ENCODE results near the gene NPW. TPM values are rescaled to one million over a fixed set of nuclear protein-coding genes. Genes with fewer than 3 reads are reported as not detected.
A peak's percentile ranks its signal among the peaks of the same experiment; 100 is the strongest.

The NPW gene
- total RNA-seq, 1 experiment from 2014 or later: 7.1 TPM

GRCh38 chr16:1989209-1990100 lies 30.1 kb upstream of the NPW start, which contains the start of gene SYNGR3:
Gene SYNGR3 (plus strand): TSS chr16:1989970. CDS start chr16:1990103, 133 bp downstream.
- Histone ChIP-seq H3K23me2 (ENCODE audit: insufficient read length, low read depth, low read length, poor library complexity, severe bottlenecking) (peaks cover 25% of the 10 kb centered on the region), H3K9me3 (ENCODE audit: control insufficient read depth, low read depth, low read length) (no peaks in the 10 kb centered on the region), H3K56ac (ENCODE audit: insufficient read length, low read depth, low read length) (no peak within 1 kb of the TSS), H3K79me2 (ENCODE audit: insufficient read depth, low read length) (no peaks in the 10 kb centered on the region; the same call in 1 of the 2 replicates), H3K4me1 (ENCODE audit: insufficient read depth, low read length) (no peaks in the 10 kb centered on the region; the same call in 1 of the 2 replicates), H2BK5ac (ENCODE audit: insufficient read length, low read length) (no peak within 1 kb of the TSS), H3K4ac (ENCODE audit: low read depth, low read length) (no peak within 1 kb of the TSS), H4K8ac (replicated peaks; ENCODE audit: insufficient read length, low read depth, low read length) (no peak within 1 kb of the TSS), H3K4me2 (ENCODE audit: insufficient read depth, insufficient read length, low read length) (peak within 1 kb of the TSS; percentile 53), H2BK120ac (ENCODE audit: low read depth, low read length, poor library complexity, severe bottlenecking) (no peak within 1 kb of the TSS), H4K5ac (ENCODE audit: insufficient read length, low read depth, low read length) (no peak within 1 kb of the TSS), H3K27me3 (ENCODE audit: insufficient read depth, low read length) (peaks cover 15% of the 10 kb centered on the region; the same call in 1 of the 2 replicates), H3T11ph (ENCODE audit: low read length) (no peak within 1 kb of the TSS), H2AK5ac (ENCODE audit: insufficient read length, low read length) (no peak within 1 kb of the TSS), H2BK12ac (ENCODE audit: insufficient read length, low read depth, low read length) (no peak within 1 kb of the TSS), H2AFZ (ENCODE audit: low read length) (no peak within 1 kb of the TSS), H3K14ac (ENCODE audit: insufficient read depth, low read length) (peak within 1 kb of the TSS; percentile 70), H2BK20ac (ENCODE audit: low read depth, low read length, poor library complexity, severe bottlenecking) (no peak within 1 kb of the TSS), H3K9ac (ENCODE audit: extremely low read depth, insufficient read length, low read length) (no peak within 1 kb of the TSS), H4K91ac (ENCODE audit: insufficient read length, low read depth, low read length) (no peak within 1 kb of the TSS), H3K18ac (ENCODE audit: insufficient read length, low read depth, low read length) (no peak within 1 kb of the TSS), H4K20me1 (ENCODE audit: control insufficient read depth, insufficient read depth, insufficient read length) (peaks cover 2% of the 10 kb centered on the region), H3K23ac (ENCODE audit: insufficient read length, low read depth, low read length) (no peak within 1 kb of the TSS), H2BK15ac (ENCODE audit: low read depth, low read length) (no peak within 1 kb of the TSS; the same call in 1 of the 2 replicates), H3K79me1 (ENCODE audit: insufficient read depth, low read depth, low read length, poor library complexity, severe bottlenecking) (no peaks in the 10 kb centered on the region), H3K27ac (ENCODE audit: insufficient read length, low read depth, low read length) (no peak within 1 kb of the TSS)
- Mint-ChIP-seq H3K4me1 (peaks cover 22 to 28% of the 10 kb centered on the region in 2 experiments), H3K36me3 (ENCODE audit: insufficient read depth in 1 of 3, low read depth in 3 of 3) (peaks cover 0 to 20% (median 18%) of the 10 kb centered on the region in 3 experiments; a peak in 6 of 7 replicates), H3K4me3 (peak within 1 kb of the TSS; percentile 66 to 84), H3K9me3 (no peaks in the 10 kb centered on the region; a peak in 1 of 5 replicates), H3K27me3 (ENCODE audit: low read depth) (peaks cover 42% of the 10 kb centered on the region), H3K27ac (peak within 1 kb of the TSS in 1 of 3 experiments; percentile 57; a peak in 1 of 7 replicates)
- DNase-seq: peak; percentile 60
- no CpG with 5 or more reads among the region's 67 CpGs for WGBS (ENCODE audit: extremely low coverage, insufficient read length, low lambda C conversion rate)
- no peak for TF ChIP-seq CTCF (conservative IDR thresholded peaks at IDR 0.05)

Data from H9 (cell line).